Naive thymus-derived CD4-positive, alpha-beta T cell (primary cell): Measurements from ENCODE around the gene WFIKKN2. TPM values are rescaled to one million over a fixed set of nuclear protein-coding genes. Genes with fewer than 3 reads are reported as not detected.

Experiments
- ATAC-seq: fragments of 150-1000 bp; cut with Tn5 transposase; 2 replicates; pipeline ENCODE4 v1.10.0; 2021; ENCODE audit warnings: mild to moderate bottlenecking, moderate library complexity
- CTCF ChIA-PET: fragments of 350-600 bp; sonication (Branson Sonifier 250); formaldehyde crosslinking; loops from one replicate; lab custom pipeline; 2021; ENCODE audit warnings: antibody characterized with exemption; lab: Charles Lee
- POLR2A ChIA-PET: fragments of 350-600 bp; sonication (Branson Sonifier 250); formaldehyde crosslinking; loops from one replicate; lab custom pipeline; 2021; ENCODE audit warnings: antibody characterized with exemption, inconsistent platforms; lab: Charles Lee
- DNase-seq, 9 donors: peaks; one replicate each; pipeline versions ENCODE4 v3.0.0 to v3.0.0-alpha.2; 2020 to 2022; ENCODE audit warnings: mixed read lengths in 1 of 9
- H3K27ac ChIP-seq: one replicate; pipeline ENCODE4 v1.7.0; 2013; ENCODE audit warnings: mild to moderate bottlenecking, low read depth, low read length, moderate library complexity
- H3K27me3 ChIP-seq, 2 donors: one replicate each; pipeline ENCODE4 v1.7.0; 2013; ENCODE audit warnings: low read length in 2 of 2, mild to moderate bottlenecking in 2 of 2, moderate library complexity in 2 of 2; ENCODE audit not compliant: control insufficient read depth in 2 of 2, insufficient read depth in 2 of 2
- H3K36me3 ChIP-seq, 3 experiments: 1 replicate in 2 of 3; 2 replicates in 1 of 3; pipeline ENCODE4 v1.7.0; 2013; ENCODE audit warnings: low read length in 3 of 3, mild to moderate bottlenecking in 3 of 3, moderate library complexity in 1 of 3; ENCODE audit not compliant: insufficient read depth in 3 of 3, control insufficient read depth in 2 of 3
- H3K4me1 ChIP-seq, 2 donors: one replicate each; pipeline ENCODE4 v1.7.0; 2013; ENCODE audit warnings: low read length in 2 of 2, mild to moderate bottlenecking in 2 of 2, moderate library complexity in 1 of 2; ENCODE audit not compliant: control insufficient read depth in 2 of 2, insufficient read depth in 2 of 2
- H3K4me3 ChIP-seq: 2 replicates; pipeline ENCODE4 v1.7.0; 2013; ENCODE audit warnings: mild to moderate bottlenecking, low read length
- H3K9me3 ChIP-seq, 3 experiments: 1 replicate in 2 of 3; 2 replicates in 1 of 3; pipeline ENCODE4 v1.7.0; 2013; ENCODE audit warnings: low read length in 3 of 3; ENCODE audit not compliant: control insufficient read depth in 2 of 3
- H3K27ac Mint-ChIP-seq, 9 donors: one replicate each; pipeline ENCODE4 v1.8.0; 2020 to 2022; ENCODE audit warnings: mixed read lengths in 9 of 9, mild to moderate bottlenecking in 8 of 9, moderate library complexity in 5 of 9, inconsistent platforms in 2 of 9
- H3K27me3 Mint-ChIP-seq, 5 donors: one replicate each; pipeline ENCODE4 v1.8.0; 2021 to 2022; ENCODE audit warnings: mixed read lengths in 5 of 5, mild to moderate bottlenecking in 1 of 5
- H3K36me3 Mint-ChIP-seq, 5 donors: one replicate each; pipeline ENCODE4 v1.8.0; 2020 to 2022; ENCODE audit warnings: mixed read lengths in 5 of 5, mild to moderate bottlenecking in 3 of 5, inconsistent platforms in 1 of 5
- H3K4me1 Mint-ChIP-seq, 7 donors: one replicate each; pipeline ENCODE4 v1.8.0; 2020 to 2022; ENCODE audit warnings: mixed read lengths in 7 of 7, mild to moderate bottlenecking in 3 of 7, inconsistent platforms in 1 of 7
- H3K4me3 Mint-ChIP-seq, 10 donors: one replicate each; pipeline ENCODE4 v1.8.0; 2020 to 2022; ENCODE audit warnings: mild to moderate bottlenecking in 10 of 10, mixed read lengths in 10 of 10, moderate library complexity in 6 of 10, inconsistent platforms in 2 of 10
- H3K9me3 Mint-ChIP-seq, 11 donors: one replicate each; pipeline ENCODE4 v1.8.0; 2020 to 2022; ENCODE audit warnings: mixed read lengths in 11 of 11, mild to moderate bottlenecking in 4 of 11, inconsistent platforms in 1 of 11, moderate library complexity in 1 of 11
- intact Hi-C, 2 donors: fragments of 100-400 bp; cut with micrococcal nuclease; formaldehyde crosslinking; loops; one replicate each; pipeline ENCODE4 v1.15.1; 2023
- polyA plus RNA-seq, 2 donors: library from polyadenylated mRNA; unstranded; fragments of 300-500 nt; fragmentation: Illumina TruSeq; gene quantifications; one replicate each; pipeline ENCODE4 v1.2.3, GENCODE V29; 2021
- total RNA-seq, 6 experiments: library from RNA in 5 of 6; stranded (reverse) in 5 of 6; gene quantifications; 1 replicate in 5 of 6; 2 replicates in 1 of 6; pipeline ENCODE4 v1.2.3 and lab custom pipeline; 2021 to 2026

Gene WFIKKN2
- total and polyA plus RNA-seq, 7 experiments from 2014 or later = not detected

GRCh38 chr17:50879086-50879485, 43.7 kb downstream of the WFIKKN2 start:
- no peak overlapping the region for H3K27ac ChIP-seq
- DNase-seq (no peak), ATAC-seq (no peak)
- ChIA-PET CTCF (no interaction called here), POLR2A (interaction anchor here (0.8 to 9.8 kb wide), 8 partner anchors 8 to 71 kb away, joined by 3 to 88 read pairs (median 6); partner anchors contain the start of gene TOB1)
- peaks cover 9 to 20% (median 18%) of the 10 kb centered on the region in 7 donors for H3K4me1 Mint-ChIP-seq
- no peaks in the 10 kb centered on the region for H3K9me3 ChIP-seq
- intact Hi-C loops = no loop called here
- H3K36me3 ChIP-seq = no peaks in the 10 kb centered on the region
- H3K27me3 Mint-ChIP-seq = peaks cover 0 to 38% (median 0%) of the 10 kb centered on the region in 5 donors
- no peak overlapping the region for H3K4me3 ChIP-seq
- peaks cover 0 to 7% of the 10 kb centered on the region in 2 donors for H3K4me1 ChIP-seq
- no peak overlapping the region for H3K4me3 Mint-ChIP-seq
- H3K9me3 Mint-ChIP-seq = peaks cover 0 to 4% (median 0%) of the 10 kb centered on the region in 11 donors
- peaks cover 0 to 6% of the 10 kb centered on the region in 2 donors for H3K27me3 ChIP-seq
- H3K27ac Mint-ChIP-seq = no peak overlapping the region
- peaks cover 0 to 5% (median 0%) of the 10 kb centered on the region in 5 donors for H3K36me3 Mint-ChIP-seq

GRCh38 chr17:50881182-50881581, 45.8 kb downstream of the WFIKKN2 start:
- intact Hi-C loops = no loop called here
- peak overlapping the region in 4 of 9 donors; percentile 4 to 68 (median 44) for H3K27ac Mint-ChIP-seq
- CTCF ChIA-PET = no interaction called here

GRCh38 chr17:50882851-50883250, 47.5 kb downstream of the WFIKKN2 start:
- POLR2A ChIA-PET = interaction anchor here (2.0 to 12.5 kb wide), 4 partner anchors 10 to 23 kb away, joined by 5 to 143 read pairs (median 10); partner anchors contain the start of gene TOB1
- no peak for ATAC-seq
- H3K27me3 Mint-ChIP-seq = peaks cover 0 to 22% (median 0%) of the 10 kb centered on the region in 5 donors
- Histone ChIP-seq H3K36me3 (no peaks in the 10 kb centered on the region), H3K27ac (no peak overlapping the region), H3K4me3 (no peak overlapping the region), H3K27me3 (no peaks in the 10 kb centered on the region), H3K4me1 (peaks cover 0 to 13% of the 10 kb centered on the region in 2 donors), H3K9me3 (no peaks in the 10 kb centered on the region)
- CTCF ChIA-PET = interaction anchor here (0.6 kb wide), 1 partner anchor 108 kb away, joined by 4 read pairs; no protein-coding TSS in a partner anchor
- peaks cover 0 to 3% (median 0%) of the 10 kb centered on the region in 5 donors for H3K36me3 Mint-ChIP-seq
- peaks cover 0 to 4% (median 0%) of the 10 kb centered on the region in 11 donors for H3K9me3 Mint-ChIP-seq
- peaks cover 22 to 44% (median 33%) of the 10 kb centered on the region in 7 donors for H3K4me1 Mint-ChIP-seq
- H3K4me3 Mint-ChIP-seq = no peak overlapping the region
- H3K27ac Mint-ChIP-seq = peak overlapping the region in 1 of 9 donors; percentile 80
- intact Hi-C loops = no loop called here
- DNase-seq = no peak

More at GRCh38 chr17:50881182-50881581, 45.8 kb downstream of the WFIKKN2 start:
- no peaks in the 10 kb centered on the region for H3K36me3 ChIP-seq
- peaks cover 0 to 4% (median 0%) of the 10 kb centered on the region in 11 donors for H3K9me3 Mint-ChIP-seq
- no peak for DNase-seq
- no peaks in the 10 kb centered on the region for H3K27me3 ChIP-seq
- H3K27me3 Mint-ChIP-seq = peaks cover 0 to 25% (median 0%) of the 10 kb centered on the region in 5 donors
- H3K27ac ChIP-seq = no peak overlapping the region
- peaks cover 0 to 5% (median 0%) of the 10 kb centered on the region in 5 donors for H3K36me3 Mint-ChIP-seq
- POLR2A ChIA-PET = interaction anchor here (1.0 to 12.5 kb wide), 2 partner anchors 16 to 28 kb away, joined by 3 to 143 read pairs; partner anchors contain the start of gene TOB1
- no peak overlapping the region for H3K4me3 ChIP-seq
- no peaks in the 10 kb centered on the region for H3K9me3 ChIP-seq
- H3K4me1 Mint-ChIP-seq = peaks cover 13 to 28% (median 18%) of the 10 kb centered on the region in 7 donors
- no peak for ATAC-seq
- peaks cover 0 to 10% of the 10 kb centered on the region in 2 donors for H3K4me1 ChIP-seq
- peak overlapping the region in 2 of 10 donors; percentile 2 to 20 for H3K4me3 Mint-ChIP-seq

- Mint-ChIP-seq H3K9me3 (peaks cover 0 to 4% (median 0%) of the 10 kb centered on the region in 11 donors), H3K4me1 (peaks cover 24 to 46% (median 36%) of the 10 kb centered on the region in 7 donors), H3K27ac (peak overlapping the region; percentile 7 to 92 (median 54)), H3K27me3 (peaks cover 0 to 19% (median 0%) of the 10 kb centered on the region in 5 donors), H3K36me3 (peaks cover 0 to 3% (median 0%) of the 10 kb centered on the region in 5 donors), H3K4me3 (no peak overlapping the region)
- CTCF ChIA-PET = interaction anchor here (0.5 to 2.2 kb wide), 3 partner anchors 17 to 33 kb away, joined by 3 to 6 read pairs (median 5); partner anchors contain the start of gene TOB1
- no peaks in the 10 kb centered on the region for H3K36me3 ChIP-seq
- no peaks in the 10 kb centered on the region for H3K9me3 ChIP-seq
- peak overlapping the region; percentile 10 for H3K27ac ChIP-seq
- POLR2A ChIA-PET = interaction anchor here (0.8 to 12.5 kb wide), 11 partner anchors 8 to 70 kb away, joined by 3 to 143 read pairs (median 6); partner anchors contain the start of gene TOB1
- no peaks in the 10 kb centered on the region for H3K27me3 ChIP-seq
- H3K4me1 ChIP-seq = peaks cover 0 to 16% of the 10 kb centered on the region in 2 donors
- H3K4me3 ChIP-seq = no peak overlapping the region
- peak; percentile 79 for ATAC-seq
- intact Hi-C loops = no loop called here
- no peak for DNase-seq
Measured at GRCh38 chr17:50883850-50884438, 48.6 kb downstream of the WFIKKN2 start.

- Mint-ChIP-seq H3K27me3 (peaks cover 0 to 20% (median 0%) of the 10 kb centered on the region in 5 donors), H3K4me3 (no peak overlapping the region), H3K9me3 (peaks cover 0 to 4% (median 0%) of the 10 kb centered on the region in 11 donors), H3K36me3 (peaks cover 0 to 3% (median 0%) of the 10 kb centered on the region in 5 donors), H3K27ac (peak overlapping the region in 8 of 9 donors; percentile 34 to 92 (median 78)), H3K4me1 (peaks cover 25 to 46% (median 36%) of the 10 kb centered on the region in 7 donors)
- no peak for DNase-seq
- ChIA-PET CTCF (interaction anchor here (0.5 to 2.2 kb wide), 4 partner anchors 18 to 33 kb away, joined by 3 to 6 read pairs (median 4); partner anchors contain the start of gene TOB1), POLR2A (interaction anchor here (0.8 to 12.5 kb wide), 13 partner anchors 12 to 69 kb away, joined by 3 to 143 read pairs (median 6); partner anchors contain the start of gene TOB1)
- Histone ChIP-seq H3K36me3 (no peaks in the 10 kb centered on the region), H3K27me3 (no peaks in the 10 kb centered on the region), H3K27ac (no peak overlapping the region), H3K4me1 (peaks cover 0 to 16% of the 10 kb centered on the region in 2 donors), H3K9me3 (no peaks in the 10 kb centered on the region), H3K4me3 (no peak overlapping the region)
- no peak for ATAC-seq
- intact Hi-C loops = no loop called here
Measured at GRCh38 chr17:50884439-50885311, 49.3 kb downstream of the WFIKKN2 start.
